Right atrium auricular region (tissue), 2 donors: Measurements from ENCODE around the gene SRRD. TPM values are rescaled to one million over a fixed set of nuclear protein-coding genes. Genes with fewer than 3 reads are reported as not detected.

Source experiments
- DNase-seq: peaks from one replicate; pipeline ENCODE4 v3.0.0-alpha.2; 2019; ENCODE audit warnings: low spot score
- H3K27ac ChIP-seq, 2 donors: fragments of 200-600 bp; sonication (generic); 1 replicate in 1 of 2; 2 replicates in 1 of 2; pipeline ENCODE4 v1.5.1; 2016 to 2019
- H3K27me3 ChIP-seq, 2 donors: fragments of 200-600 bp; sonication (generic); one replicate each; pipeline versions ENCODE4 v1.5.1 to v1.6.0; 2017 to 2019
- H3K36me3 ChIP-seq: fragments of 200-600 bp; sonication (generic); one replicate; pipeline ENCODE4 v1.5.1; 2016
- H3K4me1 ChIP-seq, 2 donors: fragments of 200-600 bp; sonication (generic); one replicate each; pipeline versions ENCODE4 v1.5.1 to v1.6.0; 2017 to 2019
- H3K4me3 ChIP-seq, 2 donors: fragments of 200-600 bp; sonication (generic); 1 replicate in 1 of 2; 2 replicates in 1 of 2; pipeline ENCODE4 v1.5.1; 2017 to 2019; ENCODE audit warnings: mild to moderate bottlenecking in 1 of 2, moderate library complexity in 1 of 2
- H3K9me3 ChIP-seq, 2 donors: fragments of 200-600 bp; sonication (generic); one replicate each; pipeline ENCODE4 v1.5.1; 2019
- total RNA-seq, 2 donors: library from RNA; depleted of rRNA; stranded (reverse); fragments of >200 nt; gene quantifications; one replicate each; pipeline ENCODE4 v1.1.0, GENCODE V29; 2016
- TF ChIP-seq, protein P1 (sequence below), 2 donors: fragments of 200-600 bp; sonication (generic); IDR thresholded peaks; one replicate each; pipeline ENCODE4 v1.5.1; 2019; ENCODE audit warnings: antibody characterized with exemption in 2 of 2

The SRRD gene
- total RNA-seq, 2 donors from 2014 or later, result 20.4 to 25.0 TPM

DNA sequence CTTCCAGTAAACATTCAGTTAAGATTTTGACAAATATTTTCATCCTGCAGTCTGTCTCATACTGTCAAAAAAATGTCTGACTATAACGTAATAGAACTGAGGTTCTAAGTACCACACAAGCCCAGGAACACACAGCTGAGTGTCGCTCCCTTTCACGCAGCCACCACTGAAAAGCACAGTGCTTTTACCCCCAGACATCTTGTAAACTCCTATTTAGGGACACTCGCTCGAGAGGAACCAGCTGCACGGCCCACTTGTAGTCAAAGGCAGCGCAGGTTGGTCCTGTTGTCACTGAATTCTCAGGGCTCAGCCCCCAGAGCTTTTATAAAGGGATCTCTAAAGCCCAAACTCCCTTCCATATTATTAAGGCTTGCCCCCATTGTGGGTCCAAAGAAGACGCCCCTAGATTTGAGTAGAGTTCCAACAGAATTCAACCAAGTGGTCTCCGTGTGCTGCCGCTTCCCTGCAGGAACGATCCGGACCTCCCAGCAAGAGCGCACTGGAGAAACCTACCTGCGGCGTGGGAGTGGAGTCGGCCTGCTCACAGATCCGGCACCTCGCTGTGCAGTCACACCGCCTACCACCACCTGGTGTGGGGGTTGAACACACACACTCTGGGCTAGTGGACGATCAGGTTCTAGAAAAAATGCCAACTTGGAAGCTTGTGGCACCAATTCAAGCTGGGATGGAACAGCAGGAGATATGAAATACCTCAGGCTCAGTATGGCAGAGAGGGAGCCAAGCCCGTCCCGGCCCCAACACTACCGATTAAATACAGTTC, 31.3 kb upstream of the SRRD start:
- TF ChIP-seq, protein P1, sequence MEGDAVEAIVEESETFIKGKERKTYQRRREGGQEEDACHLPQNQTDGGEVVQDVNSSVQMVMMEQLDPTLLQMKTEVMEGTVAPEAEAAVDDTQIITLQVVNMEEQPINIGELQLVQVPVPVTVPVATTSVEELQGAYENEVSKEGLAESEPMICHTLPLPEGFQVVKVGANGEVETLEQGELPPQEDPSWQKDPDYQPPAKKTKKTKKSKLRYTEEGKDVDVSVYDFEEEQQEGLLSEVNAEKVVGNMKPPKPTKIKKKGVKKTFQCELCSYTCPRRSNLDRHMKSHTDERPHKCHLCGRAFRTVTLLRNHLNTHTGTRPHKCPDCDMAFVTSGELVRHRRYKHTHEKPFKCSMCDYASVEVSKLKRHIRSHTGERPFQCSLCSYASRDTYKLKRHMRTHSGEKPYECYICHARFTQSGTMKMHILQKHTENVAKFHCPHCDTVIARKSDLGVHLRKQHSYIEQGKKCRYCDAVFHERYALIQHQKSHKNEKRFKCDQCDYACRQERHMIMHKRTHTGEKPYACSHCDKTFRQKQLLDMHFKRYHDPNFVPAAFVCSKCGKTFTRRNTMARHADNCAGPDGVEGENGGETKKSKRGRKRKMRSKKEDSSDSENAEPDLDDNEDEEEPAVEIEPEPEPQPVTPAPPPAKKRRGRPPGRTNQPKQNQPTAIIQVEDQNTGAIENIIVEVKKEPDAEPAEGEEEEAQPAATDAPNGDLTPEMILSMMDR (IDR thresholded peaks at IDR 0.05), result no peak
- no peaks in the 10 kb centered on the region for H3K27me3 ChIP-seq
- peaks cover 42% of the 10 kb centered on the region for H3K36me3 ChIP-seq
- no peak overlapping the region for H3K27ac ChIP-seq
- H3K9me3 ChIP-seq, result no peaks in the 10 kb centered on the region
- DNase-seq, result no peak
- peaks cover 0 to 9% of the 10 kb centered on the region in 2 donors for H3K4me1 ChIP-seq
- H3K4me3 ChIP-seq, result no peak overlapping the region

DNA sequence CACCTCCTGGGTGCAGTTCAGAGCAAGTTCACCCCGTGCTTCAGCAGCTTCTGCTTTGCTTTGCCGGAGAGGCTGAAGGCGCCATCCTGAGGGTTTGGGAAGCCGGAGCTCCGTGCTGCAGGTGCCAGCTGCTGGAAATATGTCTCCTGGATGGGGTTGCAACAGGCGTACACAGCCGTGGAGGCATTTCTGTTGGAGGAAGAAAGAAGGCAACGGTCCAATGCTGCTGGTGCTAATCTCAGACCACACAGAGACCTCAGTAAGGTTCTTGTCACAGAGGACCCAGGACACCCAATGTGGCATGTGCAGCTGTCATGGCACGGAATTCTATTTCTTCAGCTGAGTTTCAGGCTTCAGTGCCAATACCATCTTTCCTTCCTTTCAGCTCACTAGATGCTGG, 30.5 kb upstream of the SRRD start:
- H3K4me3 ChIP-seq, result no peak overlapping the region
- peaks cover 49% of the 10 kb centered on the region for H3K36me3 ChIP-seq
- TF ChIP-seq, protein P1 (IDR thresholded peaks at IDR 0.05), result no peak
- H3K4me1 ChIP-seq, result peaks cover 0 to 9% of the 10 kb centered on the region in 2 donors
- H3K27ac ChIP-seq, result no peak overlapping the region
- H3K9me3 ChIP-seq, result no peaks in the 10 kb centered on the region
- DNase-seq, result no peak
- H3K27me3 ChIP-seq, result no peaks in the 10 kb centered on the region

DNA sequence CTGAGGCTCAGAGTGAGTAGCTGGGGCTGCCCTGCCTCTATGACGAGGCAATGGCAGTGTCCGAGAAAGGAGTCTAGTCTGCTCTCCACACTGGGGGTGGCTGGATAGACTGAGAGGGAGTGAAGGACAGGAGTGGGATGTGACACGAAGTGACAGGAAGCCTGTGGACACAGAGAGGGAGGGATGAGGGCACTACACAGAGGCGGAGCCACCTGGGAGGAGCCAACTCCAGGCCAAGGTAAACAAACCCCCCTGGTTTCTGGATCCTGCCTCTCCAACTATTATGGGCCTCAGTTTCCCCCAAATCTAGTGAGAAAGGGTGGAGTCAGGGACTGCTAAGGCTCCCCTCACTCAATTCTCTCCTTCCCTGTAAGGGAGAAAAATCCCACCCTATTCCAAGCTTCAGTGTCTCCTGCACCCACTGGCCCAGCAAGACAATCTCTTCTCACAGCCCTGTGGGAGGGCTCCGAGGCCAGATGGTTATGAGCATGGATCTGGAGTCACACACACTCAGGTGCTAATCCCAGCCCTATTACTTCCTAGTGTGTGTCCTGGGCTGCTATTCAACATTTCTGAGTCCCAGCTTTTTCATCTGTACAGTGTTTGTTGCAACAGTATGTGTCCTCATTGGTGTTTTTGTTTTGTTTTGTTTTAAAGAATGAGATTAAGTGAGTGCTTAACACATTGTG, 29.7 kb upstream of the SRRD start:
- H3K9me3 ChIP-seq, result no peaks in the 10 kb centered on the region
- H3K27ac ChIP-seq, result no peak overlapping the region
- no peaks in the 10 kb centered on the region for H3K27me3 ChIP-seq
- DNase-seq, result no peak
- TF ChIP-seq, protein P1 (IDR thresholded peaks at IDR 0.05), result no peak
- no peak overlapping the region for H3K4me3 ChIP-seq
- peaks cover 49% of the 10 kb centered on the region for H3K36me3 ChIP-seq
- peaks cover 0 to 2% of the 10 kb centered on the region in 2 donors for H3K4me1 ChIP-seq

DNA sequence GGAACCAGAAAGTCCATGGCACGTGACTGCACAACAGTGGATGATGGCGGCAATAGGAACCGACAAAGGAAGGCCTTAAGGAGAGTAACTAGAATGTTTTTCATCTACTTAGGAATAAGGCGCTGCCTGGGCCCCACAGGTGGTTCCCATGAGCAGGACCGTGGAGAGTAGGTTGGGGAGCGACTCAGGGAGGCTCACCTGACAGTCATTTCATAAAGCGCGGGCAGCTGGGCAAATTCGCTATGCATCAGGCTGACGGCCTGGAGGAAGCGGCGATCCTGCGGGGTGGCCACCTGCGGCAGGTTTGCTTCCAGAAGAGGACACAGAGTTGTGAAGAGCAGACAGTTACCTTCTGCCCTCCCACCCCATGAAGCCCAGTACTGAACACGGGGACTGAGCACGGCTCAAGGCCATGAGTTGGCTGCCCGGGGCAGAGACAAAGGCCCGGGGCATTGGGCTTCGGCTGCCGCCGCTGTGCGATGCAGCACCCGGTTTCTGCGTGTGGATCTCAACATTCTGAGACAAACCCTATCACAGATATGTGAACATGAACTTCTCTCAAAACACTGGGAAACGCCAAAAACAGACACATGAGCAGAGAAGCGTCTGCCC, 25.9 kb upstream of the SRRD start:
- Histone ChIP-seq H3K4me3 (no peak overlapping the region), H3K27ac (no peak overlapping the region), H3K9me3 (no peaks in the 10 kb centered on the region), H3K36me3 (peaks cover 42% of the 10 kb centered on the region), H3K27me3 (no peaks in the 10 kb centered on the region), H3K4me1 (no peaks in the 10 kb centered on the region)
- TF ChIP-seq, protein P1 (IDR thresholded peaks at IDR 0.05), result no peak
- DNase-seq, result no peak

DNA sequence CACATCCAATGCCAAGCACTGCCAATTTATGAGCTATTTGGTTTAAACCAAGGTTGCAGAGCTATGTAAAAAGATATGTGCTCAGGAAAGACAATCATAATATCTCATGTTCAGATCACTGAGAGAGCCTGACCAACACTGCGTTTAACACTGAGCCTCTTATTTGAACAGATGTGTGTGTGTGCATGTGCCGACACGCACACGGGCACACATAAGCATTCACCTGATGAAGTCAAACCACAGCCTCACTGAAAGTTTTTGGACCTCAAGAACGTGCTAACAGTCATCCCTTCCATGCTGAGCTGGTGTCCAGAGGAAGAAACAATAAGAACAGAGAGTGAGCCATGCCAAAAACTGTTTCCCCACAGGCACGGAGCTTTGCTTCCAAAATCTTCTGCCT, 23.5 kb upstream of the SRRD start:
- no peak for DNase-seq
- TF ChIP-seq, protein P1 (IDR thresholded peaks at IDR 0.05), result no peak
- Histone ChIP-seq H3K36me3 (peaks cover 52% of the 10 kb centered on the region), H3K27ac (no peak overlapping the region), H3K4me1 (peaks cover 0 to 6% of the 10 kb centered on the region in 2 donors), H3K27me3 (no peaks in the 10 kb centered on the region), H3K9me3 (no peaks in the 10 kb centered on the region), H3K4me3 (no peak overlapping the region)
